ENCODE data around the gene ACO2. TPM values are rescaled to one million over a fixed set of nuclear protein-coding genes. Genes with fewer than 3 reads are reported as not detected.

The ACO2 gene
- total and polyA plus RNA-seq, 2 of the 13 experiments (the other 11 are each of a cell fraction or from before 2014, with no cell fraction given): 19.2 to 45.6 TPM

- TF ChIP-seq HIC2 (CRISPR knock-in tag; IDR thresholded peaks at IDR 0.05; ENCODE audit: low read depth) (no peak), ZNF432 (CRISPR knock-in tag; IDR thresholded peaks at IDR 0.05; ENCODE audit: borderline replicate concordance) (no peak), ARNTL (CRISPR knock-in tag; IDR thresholded peaks at IDR 0.05) (0 out of 2 replicates have a peak, but pooled peaks have one; percentile 34), SMC3 (IDR thresholded peaks at IDR 0.05; ENCODE audit: low read length) (no peak), ZNF616 (CRISPR knock-in tag; IDR thresholded peaks at IDR 0.05; ENCODE audit: low read depth) (no peak), BRF2 (CRISPR knock-in tag; IDR thresholded peaks at IDR 0.05) (no peak), IRF2 (CRISPR knock-in tag; IDR thresholded peaks at IDR 0.05) (peak; percentile 76), ZIK1 (CRISPR knock-in tag; IDR thresholded peaks at IDR 0.05; ENCODE audit: borderline replicate concordance, low read depth) (no peak), ZBTB10 (CRISPR knock-in tag; IDR thresholded peaks at IDR 0.05; ENCODE audit: borderline replicate concordance) (no peak), ZNF879 (CRISPR knock-in tag; IDR thresholded peaks at IDR 0.05) (0 out of 2 replicates have a peak, but pooled peaks have one; percentile 13), STAT5B (CRISPR knock-in tag; IDR thresholded peaks at IDR 0.05) (no peak), KMT2B (CRISPR knock-in tag; IDR thresholded peaks at IDR 0.05) (no peak), ZNF224 (CRISPR knock-in tag; IDR thresholded peaks at IDR 0.05) (no peak), ZNF136 (CRISPR knock-in tag; IDR thresholded peaks at IDR 0.05; ENCODE audit: low read depth) (no peak), ZFX (CRISPR knock-in tag; IDR thresholded peaks at IDR 0.05; ENCODE audit: low read depth) (peak; percentile 95), ZNF558 (CRISPR knock-in tag; IDR thresholded peaks at IDR 0.05; ENCODE audit: borderline replicate concordance) (no peak), KDM2A (CRISPR knock-in tag; IDR thresholded peaks at IDR 0.05; ENCODE audit: borderline replicate concordance, low read depth) (peak; percentile 48; the same call in 1 of the 2 replicates), CHCHD3 (CRISPR knock-in tag; IDR thresholded peaks at IDR 0.05) (no peak), TSC22D2 (CRISPR knock-in tag; IDR thresholded peaks at IDR 0.05; ENCODE audit: borderline replicate concordance) (no peak)
- TF ChIP-seq, protein P1, sequence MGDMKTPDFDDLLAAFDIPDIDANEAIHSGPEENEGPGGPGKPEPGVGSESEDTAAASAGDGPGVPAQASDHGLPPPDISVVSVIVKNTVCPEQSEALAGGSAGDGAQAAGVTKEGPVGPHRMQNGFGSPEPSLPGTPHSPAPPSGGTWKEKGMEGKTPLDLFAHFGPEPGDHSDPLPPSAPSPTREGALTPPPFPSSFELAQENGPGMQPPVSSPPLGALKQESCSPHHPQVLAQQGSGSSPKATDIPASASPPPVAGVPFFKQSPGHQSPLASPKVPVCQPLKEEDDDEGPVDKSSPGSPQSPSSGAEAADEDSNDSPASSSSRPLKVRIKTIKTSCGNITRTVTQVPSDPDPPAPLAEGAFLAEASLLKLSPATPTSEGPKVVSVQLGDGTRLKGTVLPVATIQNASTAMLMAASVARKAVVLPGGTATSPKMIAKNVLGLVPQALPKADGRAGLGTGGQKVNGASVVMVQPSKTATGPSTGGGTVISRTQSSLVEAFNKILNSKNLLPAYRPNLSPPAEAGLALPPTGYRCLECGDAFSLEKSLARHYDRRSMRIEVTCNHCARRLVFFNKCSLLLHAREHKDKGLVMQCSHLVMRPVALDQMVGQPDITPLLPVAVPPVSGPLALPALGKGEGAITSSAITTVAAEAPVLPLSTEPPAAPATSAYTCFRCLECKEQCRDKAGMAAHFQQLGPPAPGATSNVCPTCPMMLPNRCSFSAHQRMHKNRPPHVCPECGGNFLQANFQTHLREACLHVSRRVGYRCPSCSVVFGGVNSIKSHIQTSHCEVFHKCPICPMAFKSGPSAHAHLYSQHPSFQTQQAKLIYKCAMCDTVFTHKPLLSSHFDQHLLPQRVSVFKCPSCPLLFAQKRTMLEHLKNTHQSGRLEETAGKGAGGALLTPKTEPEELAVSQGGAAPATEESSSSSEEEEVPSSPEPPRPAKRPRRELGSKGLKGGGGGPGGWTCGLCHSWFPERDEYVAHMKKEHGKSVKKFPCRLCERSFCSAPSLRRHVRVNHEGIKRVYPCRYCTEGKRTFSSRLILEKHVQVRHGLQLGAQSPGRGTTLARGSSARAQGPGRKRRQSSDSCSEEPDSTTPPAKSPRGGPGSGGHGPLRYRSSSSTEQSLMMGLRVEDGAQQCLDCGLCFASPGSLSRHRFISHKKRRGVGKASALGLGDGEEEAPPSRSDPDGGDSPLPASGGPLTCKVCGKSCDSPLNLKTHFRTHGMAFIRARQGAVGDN (CRISPR knock-in tag; IDR thresholded peaks at IDR 0.05): peak; percentile 76
Observed at GRCh38 chr22:41444360-41445128, 24.4 kb upstream of the ACO2 start (continued).

All from HepG2 (cell line).